ENCODE measurements around the gene MS4A15. TPM values are rescaled to one million over a fixed set of nuclear protein-coding genes. Genes with fewer than 3 reads are reported as not detected.

Gene MS4A15
- total RNA-seq, 1 donor from 2014 or later = not detected

DNA sequence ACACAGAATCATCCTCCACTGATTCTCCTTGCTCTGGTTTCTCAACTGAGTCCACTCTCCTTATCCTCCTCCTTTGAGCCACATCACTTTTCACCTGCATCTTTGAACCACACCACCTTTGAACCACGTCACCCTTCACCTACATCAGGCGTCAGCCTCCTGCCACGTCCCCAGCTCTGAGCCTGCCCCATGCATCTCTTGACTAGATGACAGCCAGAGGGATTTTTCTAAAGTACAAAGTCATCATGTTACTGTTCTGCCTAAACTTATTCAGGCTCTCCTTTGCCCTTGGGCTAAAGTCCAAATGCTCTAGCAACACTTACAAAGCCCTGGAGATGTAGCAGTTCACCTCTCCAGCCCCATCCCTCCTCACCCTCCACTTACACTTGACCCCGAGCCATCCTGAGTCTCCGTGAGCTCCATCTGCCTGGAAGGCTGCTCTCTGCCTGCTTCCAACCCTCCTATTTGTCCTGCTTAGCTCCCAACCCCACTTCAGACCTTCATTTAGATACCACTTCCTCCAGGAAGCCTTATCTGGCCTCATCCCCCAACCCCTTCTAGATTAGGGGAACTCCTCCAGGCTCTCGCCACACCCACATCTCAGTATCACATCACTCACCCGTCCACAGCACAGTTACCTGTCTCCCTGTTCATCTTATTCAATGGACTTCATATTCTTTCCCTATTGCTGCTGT lies 24.8 kb downstream of the MS4A15 start:
- H3K36me3 ChIP-seq (ENCODE audit: insufficient read depth, low read length) = no peaks in the 10 kb centered on the region
- no peak overlapping the region for H2AFZ ChIP-seq (ENCODE audit: low read depth, low read length)
- Mint-ChIP-seq H3K4me1 (ENCODE audit: low read depth, unreplicated experiment) (peaks cover 23% of the 10 kb centered on the region), H3K27ac (ENCODE audit: unreplicated experiment) (no peak overlapping the region), H3K36me3 (ENCODE audit: low read depth, unreplicated experiment) (no peaks in the 10 kb centered on the region), H3K4me3 (ENCODE audit: unreplicated experiment) (no peak overlapping the region), H3K9me3 (ENCODE audit: unreplicated experiment) (no peaks in the 10 kb centered on the region), H3K27me3 (ENCODE audit: low read depth, unreplicated experiment) (no peaks in the 10 kb centered on the region)
- no peak overlapping the region for H3K27ac ChIP-seq (ENCODE audit: low read depth, low read length)
- no peak overlapping the region for H3K4me3 ChIP-seq (ENCODE audit: insufficient read depth, low read depth, low read length)
- TF ChIP-seq EZH2 (IDR thresholded peaks at IDR 0.05; ENCODE audit: insufficient read depth, low read length) = no peak
- TF ChIP-seq, protein P1, sequence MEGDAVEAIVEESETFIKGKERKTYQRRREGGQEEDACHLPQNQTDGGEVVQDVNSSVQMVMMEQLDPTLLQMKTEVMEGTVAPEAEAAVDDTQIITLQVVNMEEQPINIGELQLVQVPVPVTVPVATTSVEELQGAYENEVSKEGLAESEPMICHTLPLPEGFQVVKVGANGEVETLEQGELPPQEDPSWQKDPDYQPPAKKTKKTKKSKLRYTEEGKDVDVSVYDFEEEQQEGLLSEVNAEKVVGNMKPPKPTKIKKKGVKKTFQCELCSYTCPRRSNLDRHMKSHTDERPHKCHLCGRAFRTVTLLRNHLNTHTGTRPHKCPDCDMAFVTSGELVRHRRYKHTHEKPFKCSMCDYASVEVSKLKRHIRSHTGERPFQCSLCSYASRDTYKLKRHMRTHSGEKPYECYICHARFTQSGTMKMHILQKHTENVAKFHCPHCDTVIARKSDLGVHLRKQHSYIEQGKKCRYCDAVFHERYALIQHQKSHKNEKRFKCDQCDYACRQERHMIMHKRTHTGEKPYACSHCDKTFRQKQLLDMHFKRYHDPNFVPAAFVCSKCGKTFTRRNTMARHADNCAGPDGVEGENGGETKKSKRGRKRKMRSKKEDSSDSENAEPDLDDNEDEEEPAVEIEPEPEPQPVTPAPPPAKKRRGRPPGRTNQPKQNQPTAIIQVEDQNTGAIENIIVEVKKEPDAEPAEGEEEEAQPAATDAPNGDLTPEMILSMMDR (IDR thresholded peaks at IDR 0.05; ENCODE audit: insufficient read depth, low read depth, low read length) = no peak
- no peaks in the 10 kb centered on the region for H3K79me2 ChIP-seq (ENCODE audit: insufficient read depth, low read length)
- H3K9me3 ChIP-seq (ENCODE audit: insufficient read depth, low read depth, low read length) = no peaks in the 10 kb centered on the region
- peaks cover 6% of the 10 kb centered on the region for H3K27me3 ChIP-seq (ENCODE audit: insufficient read depth, low read length)
- no peak overlapping the region for H3K4me2 ChIP-seq (ENCODE audit: low read length)
- H3K9ac ChIP-seq (ENCODE audit: low read length) = no peak overlapping the region
- H4K20me1 ChIP-seq (ENCODE audit: insufficient read depth, low read length) = no peaks in the 10 kb centered on the region
- peaks cover 19% of the 10 kb centered on the region for H3K4me1 ChIP-seq (ENCODE audit: insufficient read depth, low read length)
- DNase-seq (ENCODE audit: low read depth) = no peak
- FAIRE-seq = no peak

- H3K4me2 ChIP-seq (ENCODE audit: low read length) = no peak overlapping the region
- peaks cover 6% of the 10 kb centered on the region for H3K27me3 ChIP-seq (ENCODE audit: insufficient read depth, low read length)
- H3K79me2 ChIP-seq (ENCODE audit: insufficient read depth, low read length) = no peaks in the 10 kb centered on the region
- no peak overlapping the region for H3K4me3 ChIP-seq (ENCODE audit: insufficient read depth, low read depth, low read length)
- H3K27ac ChIP-seq (ENCODE audit: low read depth, low read length) = no peak overlapping the region
- DNase-seq (ENCODE audit: low read depth) = no peak
- no peaks in the 10 kb centered on the region for H4K20me1 ChIP-seq (ENCODE audit: insufficient read depth, low read length)
- no peaks in the 10 kb centered on the region for H3K36me3 ChIP-seq (ENCODE audit: insufficient read depth, low read length)
- H3K9me3 Mint-ChIP-seq (ENCODE audit: unreplicated experiment) = no peaks in the 10 kb centered on the region
- no peak for FAIRE-seq
- no peak overlapping the region for H3K27ac Mint-ChIP-seq (ENCODE audit: unreplicated experiment)
- no peaks in the 10 kb centered on the region for H3K9me3 ChIP-seq (ENCODE audit: insufficient read depth, low read depth, low read length)
- H2AFZ ChIP-seq (ENCODE audit: low read depth, low read length) = no peak overlapping the region
- TF ChIP-seq, protein P1 (IDR thresholded peaks at IDR 0.05; ENCODE audit: insufficient read depth, low read depth, low read length) = no peak
- TF ChIP-seq EZH2 (IDR thresholded peaks at IDR 0.05; ENCODE audit: insufficient read depth, low read length) = no peak
- H3K4me3 Mint-ChIP-seq (ENCODE audit: unreplicated experiment) = no peak overlapping the region
- H3K4me1 ChIP-seq (ENCODE audit: insufficient read depth, low read length) = peaks cover 22% of the 10 kb centered on the region
- no peaks in the 10 kb centered on the region for H3K36me3 Mint-ChIP-seq (ENCODE audit: low read depth, unreplicated experiment)
- no peaks in the 10 kb centered on the region for H3K27me3 Mint-ChIP-seq (ENCODE audit: low read depth, unreplicated experiment)
- peaks cover 24% of the 10 kb centered on the region for H3K4me1 Mint-ChIP-seq (ENCODE audit: low read depth, unreplicated experiment)
- H3K9ac ChIP-seq (ENCODE audit: low read length) = no peak overlapping the region
These were observed 25.3 kb downstream of the MS4A15 start for GRCh38 chr11:60781981-60782316.

GRCh38 chr11:60782393-60783140 lies 25.9 kb downstream of the MS4A15 start:
- Histone ChIP-seq H3K36me3 (ENCODE audit: insufficient read depth, low read length) (no peaks in the 10 kb centered on the region), H3K9ac (ENCODE audit: low read length) (no peak overlapping the region), H3K4me3 (ENCODE audit: insufficient read depth, low read depth, low read length) (no peak overlapping the region), H3K27ac (ENCODE audit: low read depth, low read length) (no peak overlapping the region), H3K9me3 (ENCODE audit: insufficient read depth, low read depth, low read length) (no peaks in the 10 kb centered on the region), H3K4me2 (ENCODE audit: low read length) (no peak overlapping the region), H3K79me2 (ENCODE audit: insufficient read depth, low read length) (no peaks in the 10 kb centered on the region), H2AFZ (ENCODE audit: low read depth, low read length) (no peak overlapping the region), H4K20me1 (ENCODE audit: insufficient read depth, low read length) (no peaks in the 10 kb centered on the region), H3K27me3 (ENCODE audit: insufficient read depth, low read length) (peaks cover 6% of the 10 kb centered on the region), H3K4me1 (ENCODE audit: insufficient read depth, low read length) (peaks cover 22% of the 10 kb centered on the region)
- no peak overlapping the region for H3K4me3 Mint-ChIP-seq (ENCODE audit: unreplicated experiment)
- no peak for DNase-seq (ENCODE audit: low read depth)
- no peaks in the 10 kb centered on the region for H3K27me3 Mint-ChIP-seq (ENCODE audit: low read depth, unreplicated experiment)
- FAIRE-seq = no peak
- no peak overlapping the region for H3K27ac Mint-ChIP-seq (ENCODE audit: unreplicated experiment)
- H3K36me3 Mint-ChIP-seq (ENCODE audit: low read depth, unreplicated experiment) = no peaks in the 10 kb centered on the region
- no peaks in the 10 kb centered on the region for H3K9me3 Mint-ChIP-seq (ENCODE audit: unreplicated experiment)
- H3K4me1 Mint-ChIP-seq (ENCODE audit: low read depth, unreplicated experiment) = peaks cover 23% of the 10 kb centered on the region
- TF ChIP-seq EZH2 (IDR thresholded peaks at IDR 0.05; ENCODE audit: insufficient read depth, low read length) = no peak
- TF ChIP-seq, protein P1 (IDR thresholded peaks at IDR 0.05; ENCODE audit: insufficient read depth, low read depth, low read length) = no peak

All from astrocyte (in vitro differentiated cells and primary cell).